Gastroesophageal sphincter (tissue), 3 donors: ENCODE results near the gene FNDC3B.

Source experiments
- CTCF ChIP-seq, 4 experiments: fragments of 200-600 bp in 2 of 4; fragments of 450-650 bp in 2 of 4; sonication (generic) in 1 of 4; IDR thresholded peaks; one replicate each; pipeline ENCODE4 v1.5.1; 2017 to 2019; ENCODE audit warnings: antibody characterized with exemption in 4 of 4, mild to moderate bottlenecking in 2 of 4, moderate library complexity in 2 of 4
- EP300 ChIP-seq: sonication (generic); formaldehyde crosslinking; IDR thresholded peaks from one replicate; pipeline ENCODE4 v1.6.1; 2017; ENCODE audit warnings: antibody characterized with exemption, mild to moderate bottlenecking
- POLR2A ChIP-seq, 2 donors: fragments of 450-650 bp; IDR thresholded peaks; one replicate each; pipeline ENCODE4 v1.6.1; 2017; ENCODE audit warnings: antibody characterized with exemption in 2 of 2, mild to moderate bottlenecking in 2 of 2, moderate library complexity in 1 of 2
- POLR2AphosphoS5 ChIP-seq: sonication (generic); formaldehyde crosslinking; IDR thresholded peaks from one replicate; pipeline ENCODE4 v1.6.1; 2017; ENCODE audit warnings: antibody characterized with exemption

GRCh38 chr3:172140499-172141391, 101.4 kb downstream of the FNDC3B start:
- TF ChIP-seq CTCF (IDR thresholded peaks at IDR 0.05) (no peak), POLR2A (IDR thresholded peaks at IDR 0.05) (no peak), POLR2AphosphoS5 (peak; percentile 90), EP300 (no peak)
